PC-9 (cell line): Measurements from ENCODE around the gene TBX3.

Experiments used
- CTCF ChIP-seq: fragments of 200-600 bp; sonication (generic); conservative IDR thresholded peaks from 2 replicates; pipeline ENCODE4 v1.6.1; 2017; ENCODE audit warnings: mixed run types, antibody characterized with exemption, mild to moderate bottlenecking, moderate library complexity
- EZH2 ChIP-seq: fragments of 200-600 bp; sonication (generic); IDR thresholded peaks from 2 replicates; pipeline ENCODE4 v1.8.0; 2017; ENCODE audit warnings: antibody characterized with exemption, low read depth

DNA sequence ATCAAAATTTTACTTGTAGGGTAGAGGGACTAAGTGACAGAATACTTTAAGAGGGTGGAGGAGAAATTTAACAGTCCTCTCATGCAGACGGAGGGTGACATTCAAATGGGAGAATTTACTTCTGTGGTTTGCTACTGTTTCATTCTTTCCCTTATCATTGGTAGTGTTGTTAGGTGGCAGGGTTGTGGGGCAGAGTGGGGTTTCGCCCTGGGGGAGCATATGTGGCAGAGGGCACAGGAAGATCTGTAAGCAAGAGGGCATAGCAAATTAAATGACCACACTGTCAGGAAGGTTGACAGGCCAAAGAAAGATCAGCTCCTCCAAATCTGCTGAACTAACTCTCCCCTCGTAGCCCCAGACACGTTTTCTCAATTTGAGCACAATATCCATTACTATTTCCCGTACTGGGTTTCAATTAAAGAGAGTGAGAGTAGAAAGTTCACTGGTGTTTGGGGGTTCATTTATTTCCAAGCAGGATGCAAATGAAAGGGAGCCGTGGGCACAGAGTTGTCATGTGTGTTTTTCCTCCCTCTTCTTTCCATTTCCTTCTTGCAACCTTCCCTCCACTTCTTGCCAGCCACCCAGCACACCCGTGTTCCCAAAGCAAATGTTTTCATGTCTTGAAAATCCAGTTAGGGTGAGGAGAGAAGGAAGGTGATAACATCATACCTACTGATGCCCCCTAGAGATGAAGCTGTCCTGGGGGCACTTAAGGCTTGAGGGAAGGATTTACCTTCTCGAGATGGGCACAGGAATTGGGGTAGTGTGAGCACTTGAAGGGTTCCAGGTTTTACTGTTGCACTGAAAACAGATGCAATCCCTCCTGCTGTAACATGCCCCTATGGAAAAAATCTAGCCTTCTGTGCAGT lies 6.5 kb upstream of the TBX3 start:
- TF ChIP-seq CTCF = no peak
- no peak for TF ChIP-seq EZH2
